A549 (cell line): ENCODE results near the gene ARIH2. TPM values are rescaled to one million over a fixed set of nuclear protein-coding genes. Genes with fewer than 3 reads are reported as not detected.
A peak's percentile ranks its signal among the peaks of the same experiment; 100 is the strongest.
"Not testable (repeated sequence)": the region's sequence is repeated elsewhere in the genome, so short reads cannot be mapped to it uniquely, and the experiment has no call there.

Source experiments
- ATAC-seq, 2 experiments: fragments of 200-7000 bp in 1 of 2; fragments of >200 bp in 1 of 2; cut with Nextera tagmentation in 1 of 2; cut with Tn5 transposase in 1 of 2; 3 replicates each; pipeline versions ENCODE4 v1.8.0 to v1.9.1; 2018 to 2020; ENCODE audit warnings: mild to moderate bottlenecking in 1 of 2, moderate library complexity in 1 of 2
- CTCF ChIA-PET: fragments of 300-600 bp; sonication (Branson Sonifier 250); formaldehyde crosslinking; extraction: SDS; loops from one replicate; lab custom pipeline; 2021; ENCODE audit warnings: antibody characterized with exemption, inconsistent platforms; lab: Yijun Ruan, JAX
- POLR2A ChIA-PET: fragments of 350-600 bp; formaldehyde crosslinking; extraction: SDS; loops from one replicate; lab custom pipeline; 2021; ENCODE audit warnings: antibody characterized with exemption, inconsistent platforms; lab: Yijun Ruan, JAX
- DNase-seq, 2 experiments: peaks; one replicate each; pipeline versions ENCODE4 v3.0.0 to v3.0.0-alpha.2; 2011 to 2016; ENCODE audit warnings: low read depth in 1 of 2, low spot score in 1 of 2
- FAIRE-seq: peaks from 2 replicates; lab custom pipeline; 2011; peaks lifted over from hg19 to GRCh38; lab: Jason Lieb, UNC
- H3K27ac ChIP-seq, 2 experiments: fragments of >200 bp; sonication (Bioruptor Twin); formaldehyde crosslinking; 3 replicates each; pipeline ENCODE4 v1.5.1; 2016 to 2017
- H3K4me1 ChIP-seq: fragments of >200 bp; sonication (Bioruptor Twin); formaldehyde crosslinking; 3 replicates; pipeline ENCODE4 v1.6.1; 2016
- H3K4me2 ChIP-seq: fragments of >200 bp; sonication (Bioruptor Twin); formaldehyde crosslinking; 3 replicates; pipeline ENCODE4 v1.6.1; 2016
- H3K4me3 ChIP-seq: fragments of >200 bp; sonication (Bioruptor Twin); formaldehyde crosslinking; 3 replicates; pipeline ENCODE4 v1.5.1; 2016
- H3K9me3 ChIP-seq: fragments of >200 bp; sonication (Bioruptor Twin); formaldehyde crosslinking; 3 replicates; pipeline ENCODE4 v1.6.1; 2016
- BHLHE40 ChIP-seq: IDR thresholded peaks from 2 replicates; pipeline ENCODE4 v1.6.1; 2012; ENCODE audit warnings: low read depth, low read length, inconsistent platforms
- CEBPB ChIP-seq, 2 experiments: fragments of >200 bp in 1 of 2; sonication (Bioruptor Twin) in 1 of 2; formaldehyde crosslinking in 1 of 2; IDR thresholded peaks; 2 replicates each; pipeline ENCODE4 v1.6.1; 2012 to 2016
- CHD4 ChIP-seq: fragments of 200-600 bp; sonication (generic); IDR thresholded peaks from 2 replicates; pipeline ENCODE4 v1.6.1; 2016; ENCODE audit warnings: antibody characterized with exemption, mild to moderate bottlenecking, borderline replicate concordance
- CTCF ChIP-seq: fragments of >200 bp; sonication (Bioruptor Twin); formaldehyde crosslinking; IDR thresholded peaks from 3 replicates; pipeline ENCODE4 v1.5.1; 2016
- EHMT2 ChIP-seq: fragments of 200-600 bp; sonication (generic); IDR thresholded peaks from 2 replicates; pipeline ENCODE4 v1.6.1; 2016; ENCODE audit warnings: antibody characterized with exemption, low read depth, mild to moderate bottlenecking, moderate library complexity
- FOSL2 ChIP-seq, 2 experiments: fragments of 450-650 bp in 1 of 2; fragments of >200 bp in 1 of 2; sonication (Bioruptor Twin) in 1 of 2; formaldehyde crosslinking; IDR thresholded peaks; 2 replicates each; pipeline versions ENCODE4 v1.5.0 to v1.6.1; 2016 to 2020; ENCODE audit warnings: mild to moderate bottlenecking in 1 of 2, moderate library complexity in 1 of 2
- HOXA7 ChIP-seq: fragments of 250-450 bp; sonication (Bioruptor Pico); IDR thresholded peaks from 2 replicates; pipeline ENCODE4 v1.5.0; 2020; ENCODE audit warnings: mild to moderate bottlenecking, moderate library complexity
- JUNB ChIP-seq: fragments of >200 bp; sonication (Bioruptor Twin); formaldehyde crosslinking; IDR thresholded peaks from 2 replicates; pipeline ENCODE4 v1.6.1; 2016
- KDM1A ChIP-seq: fragments of 200-600 bp; sonication (generic); IDR thresholded peaks from 2 replicates; pipeline ENCODE4 v1.6.1; 2016; ENCODE audit warnings: low read depth, mild to moderate bottlenecking
- KDM5A ChIP-seq: fragments of 200-600 bp; sonication (generic); IDR thresholded peaks from 2 replicates; pipeline ENCODE4 v1.6.1; 2016; ENCODE audit warnings: antibody characterized with exemption, mild to moderate bottlenecking
- MAX ChIP-seq: IDR thresholded peaks from 2 replicates; pipeline ENCODE4 v1.6.1; 2012
- MAZ ChIP-seq: fragments of 150-350 bp; IDR thresholded peaks from 2 replicates; pipeline ENCODE4 v1.6.1; 2014; ENCODE audit warnings: antibody characterized with exemption, low read depth, low read length, borderline replicate concordance
- MYC ChIP-seq: IDR thresholded peaks from 2 replicates; pipeline ENCODE4 v1.6.1; 2012; ENCODE audit warnings: mild to moderate bottlenecking, inconsistent platforms, low read length, improper control_type of control experiment, borderline replicate concordance
- PHF8 ChIP-seq: fragments of 200-600 bp; sonication (generic); IDR thresholded peaks from 2 replicates; pipeline ENCODE4 v1.6.1; 2016; ENCODE audit warnings: low read depth, mild to moderate bottlenecking, antibody characterized with exemption, moderate library complexity, borderline replicate concordance
- RFX5 ChIP-seq: fragments of 450-650 bp; IDR thresholded peaks from 2 replicates; pipeline ENCODE4 v1.7.1; 2014; ENCODE audit warnings: antibody characterized with exemption, mild to moderate bottlenecking, moderate library complexity
- TFCP2L1 ChIP-seq: fragments of 250-450 bp; sonication (Bioruptor Pico); IDR thresholded peaks from 2 replicates; pipeline ENCODE4 v1.5.0; 2021; ENCODE audit warnings: mild to moderate bottlenecking
- TP53 ChIP-seq: fragments of 250-450 bp; sonication (Bioruptor Pico); IDR thresholded peaks from 2 replicates; pipeline ENCODE4 v1.5.0; 2021; ENCODE audit warnings: mild to moderate bottlenecking, moderate library complexity
- USF2 ChIP-seq: fragments of 450-650 bp; IDR thresholded peaks from 2 replicates; pipeline ENCODE4 v1.6.1; 2014; ENCODE audit warnings: antibody characterized with exemption
- ZNF302 ChIP-seq: fragments of 250-450 bp; sonication (Bioruptor Pico); IDR thresholded peaks from 2 replicates; pipeline ENCODE4 v1.9.0; 2021; ENCODE audit warnings: inconsistent platforms, mild to moderate bottlenecking, moderate library complexity
- WGBS: methylation state at CpG from one replicate; pipeline ENCODE4 v1.1.6; 2017; ENCODE audit errors: missing lambda C conversion rate; 5-methylcytosine and 5-hydroxymethylcytosine counted together
- polyA plus RNA-seq, 4 experiments: library from polyadenylated mRNA; depleted of rRNA in 3 of 4; stranded (reverse); fragments of >200 nt; fragmentation: RNase III in 1 of 4; extraction: RNeasy Plus Mini Kit Qiagen cat#74134 plus additional on column Dnase treatment in 1 of 4; gene quantifications; 2 replicates in 3 of 4; 3 replicates in 1 of 4; pipeline ENCODE4 v1.2.3, GENCODE V29; 2011 to 2017
- TF ChIP-seq, protein P1 (sequence below): IDR thresholded peaks from 2 replicates; pipeline ENCODE4 v1.6.1; 2012; ENCODE audit warnings: low read depth, borderline replicate concordance
- TF ChIP-seq, protein P2 (sequence below): fragments of >200 bp; sonication (Bioruptor Twin); formaldehyde crosslinking; IDR thresholded peaks from 2 replicates; pipeline ENCODE4 v1.6.1; 2016
- TF ChIP-seq, protein P3 (sequence below): IDR thresholded peaks from 2 replicates; pipeline ENCODE4 v1.6.1; 2012

The ARIH2 gene
- polyA plus RNA-seq, 2 of the 4 experiments (the other 2 are of a cell fraction), result 52.4 to 88.8 TPM

DNA sequence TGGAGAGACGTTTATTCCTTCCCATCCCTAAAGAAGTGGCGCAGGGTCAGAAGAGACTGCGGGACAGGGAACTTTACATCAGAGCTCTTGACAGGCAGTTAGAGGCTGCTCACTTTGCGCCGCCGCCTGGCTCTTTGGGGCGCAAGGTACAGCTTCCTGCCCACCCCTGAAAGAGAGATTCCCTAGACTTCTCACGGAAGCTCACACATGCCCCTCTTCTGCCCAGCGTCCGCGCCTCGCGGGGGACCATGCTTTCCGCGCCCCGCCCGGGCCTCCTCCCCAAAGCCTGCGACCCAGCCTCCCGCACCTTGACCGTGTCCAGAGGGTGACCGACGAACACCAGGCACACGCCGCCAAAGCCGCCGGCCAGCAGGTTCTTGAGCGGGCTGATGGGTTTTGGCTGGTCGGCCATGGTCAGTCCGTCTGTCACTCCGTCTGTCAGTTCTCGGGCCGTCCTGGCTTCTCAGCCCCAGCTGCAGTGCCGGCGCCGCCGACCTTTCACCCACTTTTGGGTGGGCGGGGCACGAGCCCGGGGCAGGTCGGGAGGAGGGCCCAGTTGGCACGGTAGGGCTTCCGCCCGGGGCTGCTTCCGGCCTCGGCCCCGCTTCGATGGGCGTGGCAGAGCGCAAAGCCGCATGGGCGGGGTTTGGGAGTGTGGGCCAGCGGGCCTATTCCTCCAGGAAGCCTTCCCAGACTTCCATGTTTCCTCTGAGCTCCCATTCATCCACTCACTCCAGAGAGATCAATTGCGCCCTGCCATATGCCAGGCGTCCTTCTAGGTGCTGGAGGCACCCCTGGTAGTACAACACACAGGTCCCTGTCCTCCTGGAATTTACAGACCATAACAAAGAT lies 20.0 kb upstream of the ARIH2 start, which contains the start of gene SLC25A20 (continued):
- TF ChIP-seq, protein P1, sequence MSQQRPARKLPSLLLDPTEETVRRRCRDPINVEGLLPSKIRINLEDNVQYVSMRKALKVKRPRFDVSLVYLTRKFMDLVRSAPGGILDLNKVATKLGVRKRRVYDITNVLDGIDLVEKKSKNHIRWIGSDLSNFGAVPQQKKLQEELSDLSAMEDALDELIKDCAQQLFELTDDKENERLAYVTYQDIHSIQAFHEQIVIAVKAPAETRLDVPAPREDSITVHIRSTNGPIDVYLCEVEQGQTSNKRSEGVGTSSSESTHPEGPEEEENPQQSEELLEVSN, result no peak
- TF ChIP-seq MAZ (no peak), MAX (peak; percentile 51; the same call in 1 of the 2 replicates), TP53 (no peak), CEBPB (IDR thresholded peaks at IDR 0.05) (no peak), ZNF302 (CRISPR knock-in tag) (no peak), KDM1A (peak; percentile 67; the same call in 1 of the 2 replicates), FOSL2 (IDR thresholded peaks at IDR 0.05) (no peak), FOSL2 (CRISPR knock-in tag; IDR thresholded peaks at IDR 0.05) (no peak), USF2 (no peak), MYC (peak; percentile 33; the same call in 1 of the 2 replicates), RFX5 (no peak), BHLHE40 (no peak)
- TF ChIP-seq, all 56 proteins: peak for 6

DNA sequence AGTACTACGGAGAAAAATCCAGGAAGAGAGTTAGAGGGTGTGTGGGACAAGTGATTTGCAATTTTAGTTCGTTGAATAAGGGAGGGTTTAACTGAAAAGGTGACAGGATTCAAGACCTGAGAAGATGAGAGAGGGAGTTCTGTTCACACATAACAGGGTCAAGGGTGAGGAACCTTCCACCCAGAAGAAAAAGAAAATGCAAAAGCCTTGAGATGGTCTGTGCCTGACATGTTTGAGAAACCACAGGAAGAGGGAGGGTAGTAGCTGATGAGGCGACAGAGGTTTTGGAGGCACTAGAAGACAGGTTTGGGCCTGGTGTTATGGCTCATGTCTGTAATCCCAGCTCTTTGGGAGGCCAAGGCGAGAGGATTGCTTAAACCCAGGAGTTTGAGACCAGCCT lies 19.4 kb upstream of the ARIH2 start:
- no peak for TF ChIP-seq TP53
- no peak for TF ChIP-seq KDM5A
- no peak for TF ChIP-seq CTCF
- ATAC-seq, result no peak
- FAIRE-seq, result no peak
- H3K4me3 ChIP-seq, result peak overlapping the region; percentile 69
- no peak for DNase-seq
- peaks cover 13% of the 10 kb centered on the region for H3K4me1 ChIP-seq
- peak overlapping the region; percentile 82 for H3K4me2 ChIP-seq
- ChIA-PET CTCF (no interaction called here), POLR2A (interaction anchor here (1.7 kb wide), 1 partner anchor 20 kb away, joined by 8 read pairs; the partner anchor contains the start of gene ARIH2)
- no peaks in the 10 kb centered on the region for H3K9me3 ChIP-seq
- H3K27ac ChIP-seq, result peak overlapping the region; percentile 69 to 88
- WGBS, result 74% methylated on average over 4 of the region's 4 CpGs

GRCh38 chr3:48907026-48907425 lies 11.6 kb upstream of the ARIH2 start:
- POLR2A ChIA-PET, ATAC-seq, CTCF ChIA-PET: not testable (repeated sequence)

DNA sequence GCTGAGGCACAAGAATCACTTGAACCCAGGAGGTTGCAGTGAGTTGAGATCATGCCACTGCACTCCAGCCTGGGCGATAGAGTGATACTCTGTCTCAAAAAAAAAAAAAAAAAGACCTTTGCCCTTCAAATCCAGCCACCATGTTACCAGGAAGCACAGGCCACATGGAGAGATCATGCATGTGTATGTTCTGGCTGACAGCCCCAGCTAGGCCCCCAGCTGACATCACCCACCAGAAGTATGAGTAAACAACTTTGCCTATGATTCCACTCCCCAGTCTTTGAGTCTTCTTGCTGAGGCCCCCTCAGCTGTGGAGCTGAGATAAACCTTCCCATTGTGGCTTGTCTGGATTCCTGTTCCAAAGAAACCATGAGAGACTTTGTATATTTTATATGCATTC lies 3.3 kb upstream of the ARIH2 start:
- WGBS, result 88% methylated on average over 1 of the region's 1 CpG
- no peak overlapping the region for H3K4me3 ChIP-seq
- DNase-seq (no peak), FAIRE-seq (no peak), ATAC-seq (no peak)
- CTCF ChIA-PET, result no interaction called here
- POLR2A ChIA-PET, result no interaction called here
- no peak overlapping the region for H3K4me2 ChIP-seq
- H3K27ac ChIP-seq, result no peak overlapping the region
- 0 out of 3 replicates have a peak, but pooled peaks cover 3% of the 10 kb centered on the region for H3K4me1 ChIP-seq
- H3K9me3 ChIP-seq, result no peaks in the 10 kb centered on the region
- TF ChIP-seq CTCF (no peak), EHMT2 (no peak), MAX (no peak), JUNB (no peak), PHF8 (no peak), MAZ (no peak), TP53 (no peak), TFCP2L1 (CRISPR knock-in tag) (no peak), CHD4 (no peak), HOXA7 (CRISPR knock-in tag) (no peak)
- TF ChIP-seq, protein P2, sequence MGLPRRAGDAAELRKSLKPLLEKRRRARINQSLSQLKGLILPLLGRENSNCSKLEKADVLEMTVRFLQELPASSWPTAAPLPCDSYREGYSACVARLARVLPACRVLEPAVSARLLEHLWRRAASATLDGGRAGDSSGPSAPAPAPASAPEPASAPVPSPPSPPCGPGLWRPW, result no peak
- TF ChIP-seq, protein P3, sequence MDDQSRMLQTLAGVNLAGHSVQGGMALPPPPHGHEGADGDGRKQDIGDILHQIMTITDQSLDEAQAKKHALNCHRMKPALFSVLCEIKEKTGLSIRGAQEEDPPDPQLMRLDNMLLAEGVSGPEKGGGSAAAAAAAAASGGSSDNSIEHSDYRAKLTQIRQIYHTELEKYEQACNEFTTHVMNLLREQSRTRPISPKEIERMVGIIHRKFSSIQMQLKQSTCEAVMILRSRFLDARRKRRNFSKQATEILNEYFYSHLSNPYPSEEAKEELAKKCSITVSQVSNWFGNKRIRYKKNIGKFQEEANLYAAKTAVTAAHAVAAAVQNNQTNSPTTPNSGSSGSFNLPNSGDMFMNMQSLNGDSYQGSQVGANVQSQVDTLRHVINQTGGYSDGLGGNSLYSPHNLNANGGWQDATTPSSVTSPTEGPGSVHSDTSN, result no peak

More at GRCh38 chr3:48907026-48907425, 11.6 kb upstream of the ARIH2 start:
- not testable (repeated sequence) for DNase-seq, H3K27ac ChIP-seq, H3K9me3 ChIP-seq, H3K4me3 ChIP-seq, H3K4me2 ChIP-seq, H3K4me1 ChIP-seq, FAIRE-seq
- 91% methylated on average over 13 of the region's 13 CpGs for WGBS
